Measurements from ENCODE around the gene ASB5. TPM values are rescaled to one million over a fixed set of nuclear protein-coding genes. Genes with fewer than 3 reads are reported as not detected.

Gene ASB5
- total RNA-seq, 1 donor = 0.09 TPM

DNA sequence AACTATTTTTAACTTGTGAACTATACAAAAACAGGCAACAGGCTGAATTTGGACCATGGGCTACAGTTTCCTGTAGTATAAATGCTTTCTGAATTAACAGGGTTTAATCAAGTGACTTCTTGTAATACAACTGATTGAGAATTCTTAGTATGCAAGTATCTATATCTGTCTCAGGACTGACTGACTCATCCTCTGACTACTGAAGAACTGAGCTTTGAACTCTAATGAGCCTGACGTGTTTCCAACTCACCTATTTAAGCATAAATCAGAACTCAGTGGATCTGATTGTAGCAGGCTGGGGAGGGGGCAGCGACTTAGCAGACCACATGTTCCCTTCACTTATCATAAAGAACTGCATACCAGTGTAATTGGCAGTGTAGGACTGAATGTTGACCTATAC lies 81.4 kb downstream of the ASB5 start:
- peak; percentile 2 for DNase-seq (ENCODE audit: low read depth)

DNA sequence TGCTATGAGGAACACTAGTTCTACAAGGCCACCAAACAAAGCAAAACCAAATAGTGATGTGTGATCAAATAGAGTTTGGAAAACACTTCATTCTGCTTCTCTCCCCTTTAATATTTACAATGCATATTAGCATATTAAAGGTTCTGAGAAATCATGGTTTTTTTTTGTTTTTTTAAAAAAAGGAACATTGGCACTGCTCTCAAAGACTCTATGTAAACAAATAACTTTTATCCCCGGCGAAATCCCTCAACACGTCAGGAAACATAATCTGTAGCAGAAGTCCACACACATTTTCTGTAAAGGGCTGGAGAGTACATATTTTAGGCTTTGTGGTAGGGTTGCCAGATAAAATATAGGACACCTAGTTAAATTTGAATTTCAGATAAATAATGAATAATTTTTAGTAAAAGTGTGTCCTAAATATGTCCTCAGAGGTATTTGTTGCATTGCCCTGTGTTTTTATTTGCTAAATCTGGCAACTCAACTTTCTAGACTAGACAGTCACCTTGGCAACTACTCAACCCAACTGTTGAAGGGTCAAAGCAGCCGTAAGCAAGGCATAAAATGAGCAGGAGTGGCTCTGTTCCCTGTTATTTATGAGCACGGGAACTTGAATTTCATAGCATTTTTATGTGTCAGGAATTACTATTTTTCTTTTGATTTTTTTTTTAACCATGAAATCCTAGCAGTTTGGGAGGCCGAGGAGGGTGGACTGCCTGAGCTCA lies 82.2 kb downstream of the ASB5 start:
- no peak overlapping the region for H3K4me3 ChIP-seq (ENCODE audit: low read depth, low read length)
- peak; percentile 11 for DNase-seq (ENCODE audit: low read depth)
- TF ChIP-seq, protein P1, sequence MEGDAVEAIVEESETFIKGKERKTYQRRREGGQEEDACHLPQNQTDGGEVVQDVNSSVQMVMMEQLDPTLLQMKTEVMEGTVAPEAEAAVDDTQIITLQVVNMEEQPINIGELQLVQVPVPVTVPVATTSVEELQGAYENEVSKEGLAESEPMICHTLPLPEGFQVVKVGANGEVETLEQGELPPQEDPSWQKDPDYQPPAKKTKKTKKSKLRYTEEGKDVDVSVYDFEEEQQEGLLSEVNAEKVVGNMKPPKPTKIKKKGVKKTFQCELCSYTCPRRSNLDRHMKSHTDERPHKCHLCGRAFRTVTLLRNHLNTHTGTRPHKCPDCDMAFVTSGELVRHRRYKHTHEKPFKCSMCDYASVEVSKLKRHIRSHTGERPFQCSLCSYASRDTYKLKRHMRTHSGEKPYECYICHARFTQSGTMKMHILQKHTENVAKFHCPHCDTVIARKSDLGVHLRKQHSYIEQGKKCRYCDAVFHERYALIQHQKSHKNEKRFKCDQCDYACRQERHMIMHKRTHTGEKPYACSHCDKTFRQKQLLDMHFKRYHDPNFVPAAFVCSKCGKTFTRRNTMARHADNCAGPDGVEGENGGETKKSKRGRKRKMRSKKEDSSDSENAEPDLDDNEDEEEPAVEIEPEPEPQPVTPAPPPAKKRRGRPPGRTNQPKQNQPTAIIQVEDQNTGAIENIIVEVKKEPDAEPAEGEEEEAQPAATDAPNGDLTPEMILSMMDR (IDR thresholded peaks at IDR 0.05; ENCODE audit: insufficient read depth, low read length) = no peak

More for the DNA sequence above, 81.4 kb downstream of the ASB5 start:
- TF ChIP-seq, protein P1 (IDR thresholded peaks at IDR 0.05; ENCODE audit: insufficient read depth, low read length) = no peak
- H3K4me3 ChIP-seq (ENCODE audit: low read depth, low read length) = no peak overlapping the region

DNA sequence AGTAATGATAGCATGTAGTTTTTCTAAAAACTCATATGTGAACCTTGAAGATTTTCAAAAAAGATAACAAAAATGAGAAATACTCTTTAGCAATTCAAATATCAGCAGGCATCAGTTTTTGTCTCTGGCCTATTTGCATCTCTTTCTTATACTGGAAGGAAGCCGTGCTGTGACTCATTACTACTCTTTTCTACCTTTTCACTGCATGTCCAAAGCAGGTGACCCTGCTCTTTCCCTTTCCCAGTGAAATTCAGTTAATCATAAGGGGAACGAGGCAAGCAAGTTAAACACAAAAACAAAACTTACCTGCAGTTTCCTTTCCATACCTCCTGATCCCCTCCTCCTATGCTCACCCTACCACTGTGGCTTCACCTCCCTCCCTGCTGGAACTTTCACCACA lies 83.0 kb downstream of the ASB5 start:
- H3K4me3 ChIP-seq (ENCODE audit: low read depth, low read length) = no peak overlapping the region
- TF ChIP-seq, protein P1 (IDR thresholded peaks at IDR 0.05; ENCODE audit: insufficient read depth, low read length) = no peak
- DNase-seq (ENCODE audit: low read depth) = no peak

DNA sequence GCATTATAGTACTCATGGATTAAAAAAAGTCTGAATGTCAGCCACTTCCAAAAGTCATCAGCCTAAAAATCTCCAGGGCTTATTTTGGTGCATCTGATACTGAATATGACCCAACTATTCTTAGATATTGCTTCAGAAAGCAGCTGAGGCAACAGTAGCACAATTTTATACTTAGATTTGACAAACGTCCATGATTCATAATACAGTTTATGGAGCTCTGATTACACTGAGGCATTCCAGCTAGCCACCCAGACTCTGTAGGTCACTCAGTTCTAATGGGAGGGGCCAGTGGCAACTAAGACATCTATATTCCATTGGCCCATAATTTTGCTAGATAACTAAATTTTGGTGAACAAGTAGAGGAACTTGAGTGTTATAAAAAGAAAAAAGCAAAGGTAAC lies 84.0 kb downstream of the ASB5 start:
- DNase-seq (ENCODE audit: low read depth) = peak; percentile 79
- no peak overlapping the region for H3K4me3 ChIP-seq (ENCODE audit: low read depth, low read length)
- TF ChIP-seq, protein P1 (IDR thresholded peaks at IDR 0.05; ENCODE audit: insufficient read depth, low read length) = no peak

Other genes starting within 250 kb of the ASB5 start
- gene WDR17, start 203.4 kb downstream of the ASB5 start, total RNA-seq (ENCODE audit: low replicate concordance) = 2.6 and 3.1 TPM in 2 replicates
- gene SPATA4, start 73.6 kb downstream of the ASB5 start, total RNA-seq (ENCODE audit: low replicate concordance) = 0.36 TPM in 1 of 2 replicates, not detected in the other
- gene SPCS3, start 50.7 kb upstream of the ASB5 start, total RNA-seq (ENCODE audit: low replicate concordance) = 45.5 and 148 TPM in 2 replicates